K562 (cell line): ENCODE data around the gene ZNF408. TPM values are rescaled to one million over a fixed set of nuclear protein-coding genes. Genes with fewer than 3 reads are reported as not detected.

Experiments used
- BCLAF1 ChIP-seq, 2 experiments: fragments of 450-650 bp in 1 of 2; IDR thresholded peaks; 2 replicates each; pipeline ENCODE4 v1.6.1; 2011 to 2017; ENCODE audit warnings: low read depth in 2 of 2, antibody characterized with exemption in 1 of 2, borderline replicate concordance in 1 of 2, low read length in 1 of 2, mild to moderate bottlenecking in 1 of 2, mixed read lengths in 1 of 2; ENCODE audit not compliant: control insufficient read depth in 1 of 2
- E2F1 ChIP-seq: sonication (generic); formaldehyde crosslinking; IDR thresholded peaks from 2 replicates; pipeline ENCODE4 v1.8.1; 2023; ENCODE audit warnings: mild to moderate bottlenecking, missing genetic modification reagents, moderate library complexity
- MAX ChIP-seq: sonication (generic); formaldehyde crosslinking; IDR thresholded peaks from 2 replicates; pipeline ENCODE4 v1.9.0; 2022; ENCODE audit warnings: mild to moderate bottlenecking, missing genetic modification reagents
- REST ChIP-seq, 2 experiments: fragments of 450-650 bp; formaldehyde crosslinking in 1 of 2; IDR thresholded peaks; 2 replicates each; pipeline versions ENCODE4 v1.4.0 to v1.6.1; 2014 to 2020; ENCODE audit warnings: mild to moderate bottlenecking in 2 of 2, borderline replicate concordance in 1 of 2, low read depth in 1 of 2
- SAP30 ChIP-seq: fragments of 200-600 bp; sonication (generic); IDR thresholded peaks from 2 replicates; pipeline ENCODE4 v1.6.1; 2012; ENCODE audit warnings: borderline replicate concordance, low read depth, mild to moderate bottlenecking, moderate library complexity, low read length, control low read depth, inconsistent platforms; ENCODE audit not compliant: insufficient read depth, poor library complexity, severe bottlenecking
- TEAD4 ChIP-seq, 2 experiments: sonication (generic) in 1 of 2; formaldehyde crosslinking in 1 of 2; IDR thresholded peaks; 2 replicates each; pipeline versions ENCODE4 v1.6.1 to v1.8.0; 2012 to 2022; ENCODE audit warnings: borderline replicate concordance in 1 of 2, inconsistent platforms in 1 of 2, low read length in 1 of 2, mild to moderate bottlenecking in 1 of 2, missing genetic modification reagents in 1 of 2
- USF1 ChIP-seq: sonication (generic); formaldehyde crosslinking; IDR thresholded peaks from 2 replicates; pipeline ENCODE4 v1.9.0; 2022; ENCODE audit warnings: mild to moderate bottlenecking, missing genetic modification reagents
- ZFPM2 ChIP-seq: fragments of 250-450 bp; sonication (Bioruptor Pico); IDR thresholded peaks from 2 replicates; pipeline ENCODE4 v1.5.1; 2022; ENCODE audit warnings: mild to moderate bottlenecking
- ZNF586 ChIP-seq: fragments of 450-650 bp; formaldehyde crosslinking; conservative IDR thresholded peaks from 2 replicates; pipeline ENCODE4 v1.4.0; 2020; ENCODE audit warnings: mild to moderate bottlenecking, moderate library complexity
- ZNF766 ChIP-seq: fragments of 200-800 bp; sonication (Bioruptor generic); conservative IDR thresholded peaks from 2 replicates; pipeline ENCODE4 v1.6.1; 2016; ENCODE audit warnings: missing genetic modification characterization, missing compliant biosample characterization
- polyA plus RNA-seq, 8 experiments: library from polyadenylated mRNA; depleted of rRNA in 4 of 8; stranded (reverse) in 5 of 8; unstranded in 3 of 8; fragments of >200 nt; fragmentation: Nextera tagmentation in 2 of 8; fragmentation: Illumina TruSeq in 1 of 8; extraction: Ambion mirVana in 2 of 8; extraction: Trizol in 1 of 8; gene quantifications; 2 replicates each; pipeline versions ENCODE4 v1.2.1 to v1.2.3, GENCODE V29; 2011 to 2014; ENCODE audit warnings: inconsistent platforms in 1 of 8, missing spikeins in 1 of 8
- total RNA-seq, 7 experiments: library from RNA; depleted of rRNA in 6 of 7; stranded (reverse); fragments of >200 nt in 6 of 7; fragmentation: Illumina TruSeq in 2 of 7; extraction: Trizol in 2 of 7; gene quantifications; 2 replicates each; pipeline versions ENCODE4 v1.2.1 to v1.2.3, GENCODE V29; 2011 to 2021; ENCODE audit warnings: low replicate concordance in 1 of 7

Gene ZNF408
- total and polyA plus RNA-seq, 9 of the 15 experiments (the other 6 are each of a cell fraction or from before 2014, with no cell fraction given) = 0.15 to 18.4 (median 7.4) TPM

- TF ChIP-seq TEAD4 (IDR thresholded peaks at IDR 0.05; ENCODE audit: low read length) = peak; percentile 77
- TF ChIP-seq TEAD4 (CRISPR knock-in tag; IDR thresholded peaks at IDR 0.05; ENCODE audit: borderline replicate concordance) = no peak
- peak; percentile 69; the same call in 1 of the 2 replicates for TF ChIP-seq USF1 (CRISPR knock-in tag)
- no peak for TF ChIP-seq ZNF586 (CRISPR knock-in tag)
- TF ChIP-seq ZNF766 (CRISPR knock-in tag) = 0 out of 2 replicates have a peak, but pooled peaks have one; percentile 61
- no peak for TF ChIP-seq REST (IDR thresholded peaks at IDR 0.05; ENCODE audit: borderline replicate concordance)
- TF ChIP-seq REST (CRISPR knock-in tag; IDR thresholded peaks at IDR 0.05; ENCODE audit: low read depth) = peak; percentile 75; the same call in 1 of the 2 replicates
- TF ChIP-seq SAP30 = peak; percentile 95
- TF ChIP-seq MAX (CRISPR knock-in tag) = peak; percentile 58
- TF ChIP-seq ZFPM2 (CRISPR knock-in tag) = no peak
- TF ChIP-seq E2F1 (CRISPR knock-in tag) = peak; percentile 82
- TF ChIP-seq BCLAF1 (IDR thresholded peaks at IDR 0.05; ENCODE audit: borderline replicate concordance in 1 of 2, control insufficient read depth in 1 of 2, low read depth in 2 of 2, low read length in 1 of 2) = peak in 1 of 2 experiments; percentile 80; a peak in 2 of 4 replicates
These were observed at the start of gene ZNF408, which contains the start of gene ARHGAP1 (continued) for GRCh38 chr11:46700241-46701077.
